KOPT-K1 (cell line): ENCODE data around the gene PRKCE.

Experiments
- H3K27ac ChIP-seq: fragments of 200-600 bp; sonication (generic); 2 replicates; pipeline ENCODE4 v1.5.1; 2016; ENCODE audit warnings: antibody characterized with exemption, mild to moderate bottlenecking, low read depth, low read length; ENCODE audit not compliant: poor library complexity, severe bottlenecking
- H3K36me3 ChIP-seq: fragments of 200-600 bp; sonication (generic); 2 replicates; pipeline ENCODE4 v1.5.1; 2017; ENCODE audit warnings: antibody characterized with exemption, mild to moderate bottlenecking, low read length, moderate library complexity; ENCODE audit not compliant: insufficient read depth
- H3K9me3 ChIP-seq: fragments of 200-600 bp; sonication (generic); 2 replicates; pipeline ENCODE4 v1.5.1; 2017; ENCODE audit warnings: antibody characterized with exemption, low read length, mild to moderate bottlenecking; ENCODE audit not compliant: insufficient read depth, poor library complexity, severe bottlenecking

Gene PRKCE

GRCh38 chr2:46058140-46058539 lies 406.7 kb downstream of the PRKCE start:
- no peaks in the 10 kb centered on the region for H3K9me3 ChIP-seq
- no peak overlapping the region for H3K27ac ChIP-seq
- H3K36me3 ChIP-seq, result no peaks in the 10 kb centered on the region

DNA sequence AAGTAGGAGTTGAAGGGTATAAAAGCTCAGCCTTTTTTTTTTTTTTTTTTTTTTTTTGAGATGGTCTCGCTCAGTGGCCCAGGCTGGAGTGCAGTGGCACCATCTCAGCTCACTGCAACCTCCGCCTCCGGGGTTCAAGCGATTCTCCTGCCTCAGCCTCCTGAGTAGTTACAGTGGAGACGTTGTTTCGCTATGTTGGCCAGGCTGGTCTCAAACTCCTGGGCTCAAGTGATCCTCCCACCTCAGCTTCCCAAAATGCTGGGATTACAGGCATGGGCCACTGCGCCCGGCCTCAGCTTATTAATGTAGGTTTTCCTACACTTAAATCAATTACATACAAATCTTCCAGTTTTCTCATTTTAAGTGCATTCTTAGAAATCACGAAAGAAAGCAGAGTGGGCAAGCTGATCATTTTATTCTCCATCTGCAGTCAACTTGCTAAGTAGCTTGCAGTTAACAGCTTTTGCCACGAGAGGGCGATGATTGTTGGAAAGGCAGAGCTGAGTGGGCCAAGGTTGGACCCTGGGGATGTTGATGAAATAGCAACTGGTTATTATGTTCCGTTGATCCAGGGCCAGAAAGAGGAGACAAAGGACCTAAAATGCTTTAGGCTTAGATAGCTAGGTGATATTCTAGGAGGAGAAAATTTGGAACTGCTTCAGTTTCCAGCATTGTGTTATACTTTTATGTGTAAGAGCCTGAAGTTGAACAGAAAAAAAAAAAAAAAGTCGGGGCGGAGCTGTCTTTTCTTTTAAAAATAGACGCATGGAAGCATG lies 411.4 kb downstream of the PRKCE start:
- H3K27ac ChIP-seq, result no peak overlapping the region
- H3K36me3 ChIP-seq, result no peaks in the 10 kb centered on the region
- H3K9me3 ChIP-seq, result no peaks in the 10 kb centered on the region

- no peaks in the 10 kb centered on the region for H3K9me3 ChIP-seq
- no peak overlapping the region for H3K27ac ChIP-seq
- no peaks in the 10 kb centered on the region for H3K36me3 ChIP-seq
Observed at GRCh38 chr2:46064396-46064795, 412.9 kb downstream of the PRKCE start.

- Histone ChIP-seq H3K9me3 (no peaks in the 10 kb centered on the region), H3K36me3 (no peaks in the 10 kb centered on the region), H3K27ac (no peak overlapping the region)
Observed at GRCh38 chr2:46065152-46065551, 413.7 kb downstream of the PRKCE start.

- Histone ChIP-seq H3K36me3 (no peaks in the 10 kb centered on the region), H3K9me3 (no peaks in the 10 kb centered on the region), H3K27ac (no peak overlapping the region)
Observed at GRCh38 chr2:46066116-46066515, 414.6 kb downstream of the PRKCE start.

- Histone ChIP-seq H3K27ac (no peak overlapping the region), H3K9me3 (no peaks in the 10 kb centered on the region), H3K36me3 (no peaks in the 10 kb centered on the region)
Observed at GRCh38 chr2:46066601-46067000, 415.1 kb downstream of the PRKCE start.

GRCh38 chr2:46067062-46067461 lies 415.6 kb downstream of the PRKCE start:
- no peaks in the 10 kb centered on the region for H3K36me3 ChIP-seq
- no peak overlapping the region for H3K27ac ChIP-seq
- H3K9me3 ChIP-seq, result no peaks in the 10 kb centered on the region

- no peaks in the 10 kb centered on the region for H3K9me3 ChIP-seq
- no peaks in the 10 kb centered on the region for H3K36me3 ChIP-seq
- no peak overlapping the region for H3K27ac ChIP-seq
Observed at GRCh38 chr2:46067501-46068305, 416.2 kb downstream of the PRKCE start.

- H3K36me3 ChIP-seq, result no peaks in the 10 kb centered on the region
- H3K9me3 ChIP-seq, result no peaks in the 10 kb centered on the region
- no peak overlapping the region for H3K27ac ChIP-seq
Observed at GRCh38 chr2:46068636-46069035, 417.2 kb downstream of the PRKCE start.

GRCh38 chr2:46071074-46071473 lies 419.6 kb downstream of the PRKCE start:
- H3K9me3 ChIP-seq, result no peaks in the 10 kb centered on the region
- no peak overlapping the region for H3K27ac ChIP-seq
- H3K36me3 ChIP-seq, result no peaks in the 10 kb centered on the region

DNA sequence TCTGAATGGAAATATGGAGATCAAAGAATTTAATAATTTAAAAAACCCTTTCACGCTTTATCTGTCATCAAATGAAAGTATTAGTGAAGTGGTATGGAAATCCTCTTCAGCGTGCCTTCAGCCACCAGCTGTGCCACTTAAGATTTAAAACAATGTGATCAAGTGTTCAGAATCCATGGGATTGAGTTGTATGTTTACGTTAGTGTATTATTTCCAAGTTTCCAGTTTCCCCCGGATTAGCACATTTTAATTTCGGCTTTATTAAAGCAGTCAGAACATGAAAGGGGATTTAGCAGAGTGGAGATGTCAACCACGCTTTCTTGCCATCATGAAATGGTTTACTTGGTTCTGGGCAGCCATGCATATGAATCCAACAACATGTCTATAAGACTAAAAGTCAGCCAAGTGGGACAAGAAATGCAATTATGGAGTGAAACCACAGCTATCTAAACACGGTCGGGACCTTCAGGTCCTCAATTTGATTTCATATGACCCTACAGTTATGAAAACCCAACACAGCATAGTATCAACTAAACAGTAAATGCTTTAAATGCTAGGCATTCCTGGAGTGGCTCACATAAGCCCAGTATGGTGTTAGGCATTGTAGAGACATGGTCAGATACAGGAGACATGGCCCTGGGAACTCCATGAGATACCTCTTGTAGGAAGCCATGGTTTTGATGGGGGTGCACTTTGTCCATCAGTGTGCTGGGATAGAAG lies 420.8 kb downstream of the PRKCE start:
- H3K27ac ChIP-seq, result no peak overlapping the region
- H3K36me3 ChIP-seq, result no peaks in the 10 kb centered on the region
- H3K9me3 ChIP-seq, result no peaks in the 10 kb centered on the region

GRCh38 chr2:46073540-46074046 lies 422.1 kb downstream of the PRKCE start:
- Histone ChIP-seq H3K36me3 (no peaks in the 10 kb centered on the region), H3K27ac (no peak overlapping the region), H3K9me3 (no peaks in the 10 kb centered on the region)

- H3K36me3 ChIP-seq, result no peaks in the 10 kb centered on the region
- H3K9me3 ChIP-seq, result no peaks in the 10 kb centered on the region
- no peak overlapping the region for H3K27ac ChIP-seq
Observed at GRCh38 chr2:46074501-46074900, 423.0 kb downstream of the PRKCE start.

DNA sequence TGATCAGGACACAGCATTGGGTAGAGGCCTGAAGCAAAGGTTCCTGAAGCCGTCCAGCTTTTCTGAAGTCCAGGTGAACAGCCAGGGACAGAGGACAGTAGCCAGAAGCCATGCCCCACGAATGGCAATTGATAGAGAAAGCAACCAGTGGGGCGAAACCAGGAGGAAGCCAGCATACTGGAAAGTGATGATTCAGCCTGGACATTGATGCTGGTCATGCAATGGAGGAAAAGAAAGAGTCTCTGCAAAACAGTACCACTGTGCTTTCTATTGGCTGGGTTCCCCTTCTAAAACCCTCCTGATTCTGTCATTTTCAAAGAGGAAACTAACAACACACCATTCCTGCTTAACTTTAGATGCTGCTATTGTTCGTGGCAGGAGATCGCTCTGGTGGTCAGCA lies 424.4 kb downstream of the PRKCE start:
- Histone ChIP-seq H3K36me3 (no peaks in the 10 kb centered on the region), H3K9me3 (no peaks in the 10 kb centered on the region), H3K27ac (no peak overlapping the region)

- no peaks in the 10 kb centered on the region for H3K36me3 ChIP-seq
- no peak overlapping the region for H3K27ac ChIP-seq
Observed at GRCh38 chr2:46076251-46076650, 424.8 kb downstream of the PRKCE start.

More at GRCh38 chr2:46076251-46076650, 424.8 kb downstream of the PRKCE start:
- H3K9me3 ChIP-seq, result no peaks in the 10 kb centered on the region
